Inflammatory macrophage treated with lipopolysaccharide for 1 hour (primary cell): ENCODE measurements around the gene GJD2.

Source experiments
- DNase-seq, 2 donors: peaks; one replicate each; pipeline ENCODE4 v3.0.0-alpha.2; 2020 to 2022

GJD2 gene

GRCh38 chr15:34721802-34722438 lies 32.9 kb downstream of the GJD2 start:
- no peak for DNase-seq

- no peak for DNase-seq
Measured at GRCh38 chr15:34721157-34721801, 33.5 kb downstream of the GJD2 start.

- DNase-seq, result no peak
Measured at GRCh38 chr15:34719695-34720094, 35.1 kb downstream of the GJD2 start.

GRCh38 chr15:34718681-34719665 lies 35.8 kb downstream of the GJD2 start:
- DNase-seq, result no peak

- DNase-seq, result no peak
Measured at GRCh38 chr15:34717729-34718128, 37.1 kb downstream of the GJD2 start.

GRCh38 chr15:34716111-34716510 lies 38.7 kb downstream of the GJD2 start:
- no peak for DNase-seq

- DNase-seq, result no peak
Measured at GRCh38 chr15:34714476-34715121, 40.2 kb downstream of the GJD2 start.

- no peak for DNase-seq
Measured at GRCh38 chr15:34713635-34714034, 41.2 kb downstream of the GJD2 start.

- no peak for DNase-seq
Measured at GRCh38 chr15:34709866-34710265, 44.9 kb downstream of the GJD2 start.

- peak in 1 of 2 donors; percentile 4 for DNase-seq
Measured at GRCh38 chr15:34708422-34708821, 46.4 kb downstream of the GJD2 start.

- no peak for DNase-seq
Measured at GRCh38 chr15:34701536-34701935, 53.3 kb downstream of the GJD2 start.
